Inflammatory macrophage (primary cell): ENCODE measurements around the gene CREB5.

Source experiments
- DNase-seq, 2 donors: peaks; one replicate each; pipeline ENCODE4 v3.0.0-alpha.2; 2020 to 2022

The CREB5 gene

DNA sequence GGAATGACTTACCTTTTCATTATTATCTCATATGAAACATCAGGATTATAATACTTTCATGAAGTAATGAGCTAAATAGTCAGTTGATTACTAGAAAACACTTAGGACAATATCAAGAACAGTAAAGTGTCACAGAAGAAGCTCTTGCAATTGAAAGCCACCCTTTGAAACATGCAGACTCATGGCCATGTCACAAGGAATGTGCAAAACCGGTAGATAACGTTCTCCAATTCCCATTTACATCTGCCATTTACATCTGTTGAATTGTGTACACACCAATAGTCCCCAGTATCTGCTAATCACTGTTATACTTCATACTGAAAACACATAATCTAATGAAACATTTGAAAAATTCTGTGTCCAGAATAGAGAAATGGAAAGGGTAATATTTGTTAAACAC, 237.5 kb downstream of the CREB5 start:
- no peak for DNase-seq

GRCh38 chr7:28654110-28654509, 241.8 kb downstream of the CREB5 start:
- no peak for DNase-seq

DNA sequence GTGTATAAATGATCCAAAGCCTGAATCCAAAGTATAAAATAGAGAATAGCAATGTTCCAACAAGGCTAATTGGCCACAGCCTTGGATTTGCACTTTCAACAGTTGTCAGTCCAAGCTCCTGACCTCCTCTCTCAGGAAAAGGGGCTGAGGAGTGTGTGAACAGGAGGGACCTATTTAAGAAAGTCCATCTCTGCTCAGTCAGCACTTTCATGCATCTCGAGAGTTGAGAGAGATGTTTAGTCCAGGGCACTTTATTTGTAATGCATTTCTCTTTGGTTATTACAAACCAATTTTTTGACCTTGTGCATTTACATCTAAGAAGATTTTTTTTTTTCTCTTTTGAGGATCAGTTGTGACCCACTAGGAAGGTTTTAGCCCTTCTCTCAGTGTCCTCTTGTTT, 244.2 kb downstream of the CREB5 start:
- no peak for DNase-seq

DNA sequence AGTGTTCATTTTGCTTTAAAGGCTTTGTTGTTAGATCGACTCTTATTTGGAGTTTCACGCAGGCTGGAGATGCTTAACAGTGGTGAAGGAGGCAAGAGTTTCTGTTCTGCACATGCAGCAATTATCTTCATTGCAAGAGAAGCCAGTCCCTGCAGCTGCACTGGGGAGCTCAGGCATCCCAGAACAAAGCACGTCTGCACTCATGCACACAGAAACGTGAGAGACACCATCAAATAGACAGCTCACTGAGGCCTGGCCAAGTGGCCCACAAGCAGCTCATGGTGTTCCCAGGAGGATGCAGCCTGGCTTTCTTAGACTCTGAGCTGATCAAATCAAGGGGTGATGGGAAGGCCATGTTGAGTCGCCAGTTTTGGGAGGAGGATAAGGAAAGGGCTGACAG, 246.1 kb downstream of the CREB5 start:
- no peak for DNase-seq

- DNase-seq = no peak
These were observed 247.8 kb downstream of the CREB5 start for GRCh38 chr7:28660132-28660531.

DNA sequence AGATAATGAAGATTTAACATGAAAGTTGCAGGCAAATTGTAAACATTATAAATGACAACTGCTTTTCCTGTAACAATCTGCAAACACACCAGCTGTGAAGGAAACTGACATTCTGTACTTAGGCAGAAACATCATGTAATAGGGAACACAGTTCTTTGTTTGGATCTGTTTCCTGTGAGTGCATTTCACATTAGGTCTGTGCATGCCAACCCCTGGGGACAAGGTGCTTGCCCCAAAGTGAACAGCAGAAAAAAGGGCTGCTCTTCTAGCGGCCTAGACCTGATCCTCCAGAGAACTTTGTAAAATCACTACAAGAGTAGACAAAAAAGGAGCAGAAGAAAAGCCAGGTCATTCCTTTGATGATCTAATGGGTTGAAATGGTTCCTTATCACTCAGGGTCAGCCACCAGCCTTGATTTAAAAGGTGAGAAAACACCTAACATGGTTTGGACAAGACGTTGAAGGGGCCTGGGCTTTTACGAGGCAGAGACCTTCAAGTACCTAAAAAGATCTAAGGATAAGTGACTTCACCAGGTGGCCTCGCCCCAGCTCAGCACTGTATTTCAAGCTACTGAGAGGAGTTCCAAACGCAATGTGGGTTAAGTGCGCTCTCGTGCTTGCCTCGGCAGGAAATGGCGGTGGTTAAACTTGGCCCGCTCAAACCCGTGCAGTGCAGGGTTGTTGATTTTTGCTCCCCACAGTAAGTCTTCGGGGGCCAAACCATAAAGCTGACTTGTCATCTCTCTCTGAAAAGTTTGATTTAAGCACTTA, 249.7 kb downstream of the CREB5 start:
- no peak for DNase-seq

- DNase-seq = no peak
These were observed 253.8 kb downstream of the CREB5 start for GRCh38 chr7:28666154-28666553.

- DNase-seq = no peak
These were observed 255.8 kb downstream of the CREB5 start for GRCh38 chr7:28668085-28668484.

- DNase-seq = peak; percentile 14 to 27
These were observed 257.0 kb downstream of the CREB5 start for GRCh38 chr7:28669330-28669729.

- DNase-seq = no peak
These were observed 259.2 kb downstream of the CREB5 start for GRCh38 chr7:28671526-28671925.

- no peak for DNase-seq
These were observed 260.1 kb downstream of the CREB5 start for GRCh38 chr7:28672397-28672797.

GRCh38 chr7:28674359-28674782, 262.1 kb downstream of the CREB5 start:
- no peak for DNase-seq

GRCh38 chr7:28675429-28675828, 263.1 kb downstream of the CREB5 start:
- DNase-seq = no peak

GRCh38 chr7:28677668-28678067, 265.4 kb downstream of the CREB5 start:
- no peak for DNase-seq

DNA sequence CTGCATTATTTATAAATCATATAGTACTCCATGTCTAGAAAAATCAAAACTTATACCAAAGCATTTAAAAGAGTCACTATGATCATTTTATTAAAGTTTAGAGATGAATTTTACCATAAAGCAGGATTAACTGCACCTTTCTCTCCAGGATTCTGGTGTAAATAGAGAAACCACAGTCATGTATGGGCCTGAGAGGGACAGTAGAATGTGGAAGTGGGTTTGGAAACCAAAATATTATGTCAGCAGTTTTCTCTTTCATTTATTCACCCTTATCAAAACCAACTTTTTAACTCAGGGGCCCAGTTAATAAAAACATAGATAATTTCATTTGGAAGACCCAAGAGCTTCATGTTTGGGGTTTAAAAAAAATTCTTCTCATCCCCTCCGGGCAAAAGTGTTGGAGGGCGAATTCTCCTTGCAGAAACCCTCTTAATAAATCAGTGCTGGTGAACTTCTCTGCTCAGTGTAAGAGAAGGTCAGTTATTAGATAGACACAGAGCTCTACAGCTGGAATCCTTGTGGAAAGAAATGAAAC, 266.2 kb downstream of the CREB5 start:
- peak in 1 of 2 donors; percentile 12 for DNase-seq

- peak in 1 of 2 donors; percentile 30 for DNase-seq
These were observed 269.5 kb downstream of the CREB5 start for GRCh38 chr7:28681693-28682310.

- no peak for DNase-seq
These were observed 270.5 kb downstream of the CREB5 start for GRCh38 chr7:28682801-28683200.

DNA sequence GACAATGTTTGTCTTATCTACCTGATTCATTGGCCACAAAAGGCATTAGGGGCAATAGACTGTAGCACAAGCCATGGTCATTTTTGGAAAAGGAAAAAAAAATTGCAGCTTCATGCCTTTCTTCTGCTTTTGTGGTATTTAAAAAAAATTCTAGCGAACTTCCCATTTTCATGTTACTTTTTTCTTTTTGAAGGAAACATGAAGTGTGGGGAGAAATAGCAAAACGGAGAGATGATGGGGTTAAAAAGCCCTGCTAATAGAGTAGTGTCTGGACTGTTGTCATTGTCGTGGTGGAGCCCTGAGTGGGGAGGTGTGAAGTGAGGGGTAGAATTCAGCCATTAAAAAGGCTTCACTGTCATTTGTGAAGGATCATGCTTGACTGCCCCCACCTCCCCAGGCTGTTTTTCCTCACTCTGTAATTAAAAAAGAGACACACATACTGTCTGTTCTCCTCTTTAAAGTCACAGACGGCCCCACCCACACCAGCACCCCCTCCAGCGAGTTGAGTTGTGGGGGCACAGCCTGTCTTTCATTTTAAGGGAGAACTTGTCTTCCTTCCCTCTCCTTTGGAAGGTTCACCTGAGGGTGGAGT, 272.4 kb downstream of the CREB5 start:
- peak; percentile 37 to 71 for DNase-seq

GRCh38 chr7:28685242-28685643, 272.9 kb downstream of the CREB5 start:
- peak; percentile 54 to 64 for DNase-seq

- DNase-seq = peak; percentile 90 to 93
These were observed 273.5 kb downstream of the CREB5 start for GRCh38 chr7:28685644-28686417.

GRCh38 chr7:28686418-28686800, 274.1 kb downstream of the CREB5 start:
- peak; percentile 36 to 39 for DNase-seq

DNA sequence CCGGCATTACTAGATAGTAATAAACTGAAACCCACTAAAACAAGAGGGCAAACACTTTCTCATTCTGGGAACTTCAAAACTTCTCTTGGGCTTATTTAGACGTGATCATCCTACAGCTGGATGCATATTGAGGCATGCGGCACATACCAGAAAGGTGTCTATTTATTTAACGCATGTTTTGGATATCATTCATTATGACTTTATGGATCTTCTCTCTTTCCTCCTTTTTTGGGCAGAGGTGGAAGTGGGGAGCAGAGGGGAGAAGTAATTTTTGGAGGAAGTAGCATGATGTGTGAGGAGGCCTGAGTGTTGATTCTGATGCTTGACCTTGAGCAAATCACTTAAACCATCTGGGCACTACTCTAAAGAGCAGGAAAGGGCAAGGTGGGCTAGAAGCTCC, 275.2 kb downstream of the CREB5 start:
- DNase-seq = peak; percentile 8 to 11

DNA sequence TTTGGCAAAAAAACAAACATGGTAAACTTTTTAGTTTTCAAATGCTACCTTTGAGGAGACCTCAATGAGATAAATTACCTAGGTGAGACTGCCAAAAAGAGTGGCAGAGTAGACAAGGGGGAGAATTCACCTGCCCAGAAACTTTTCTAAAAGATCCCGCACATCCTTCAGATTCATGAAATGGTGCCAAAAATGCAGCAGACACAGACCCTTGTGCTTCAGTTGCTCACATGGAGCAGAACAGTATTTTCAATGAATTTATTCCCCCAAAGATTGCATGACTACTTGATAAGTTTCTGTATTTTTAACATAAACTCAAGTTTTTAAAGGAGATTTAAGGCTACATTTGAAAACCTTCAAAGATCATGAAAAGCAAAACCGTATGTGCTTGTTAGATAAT, 275.9 kb downstream of the CREB5 start:
- DNase-seq = no peak
